Measurements from ENCODE around the gene MAD1L1. TPM values are rescaled to one million over a fixed set of nuclear protein-coding genes. Genes with fewer than 3 reads are reported as not detected.
A peak's percentile ranks its signal among the peaks of the same experiment; 100 is the strongest.

MAD1L1 gene
- total and polyA plus RNA-seq, 2 of the 13 experiments (the other 11 are each of a cell fraction or from before 2014, with no cell fraction given) = 17.4 to 64.7 TPM

- FAIRE-seq (no peak), DNase-seq (ENCODE audit: low spot score) (no peak), ATAC-seq (no peak)
- ChIA-PET CTCF (ENCODE audit: low intra/inter-chr PET ratio, low total read pairs) (no interaction called here), POLR2A (no interaction called here)
- no peak for TF ChIP-seq ZNF329 (CRISPR knock-in tag; IDR thresholded peaks at IDR 0.05; ENCODE audit: low read depth)
- TF ChIP-seq THAP9 (CRISPR knock-in tag; IDR thresholded peaks at IDR 0.05; ENCODE audit: borderline replicate concordance) = peak; percentile 87
- Histone ChIP-seq H3K4me2 (ENCODE audit: low read depth, low read length) (no peak overlapping the region), H2AFZ (ENCODE audit: low read length) (no peak overlapping the region), H3K79me2 (ENCODE audit: insufficient read depth, low read length) (no peaks in the 10 kb centered on the region), H3K9me3 (ENCODE audit: low read length) (no peaks in the 10 kb centered on the region), H4K20me1 (ENCODE audit: insufficient read depth, low read length) (no peaks in the 10 kb centered on the region), H3K4me3 (replicated peaks in 1 of 3; ENCODE audit: insufficient read depth in 1 of 3, low read depth in 2 of 3, low read length in 3 of 3) (no peak overlapping the region), H3K9ac (ENCODE audit: insufficient read depth, low read depth, low read length) (no peak overlapping the region), H3K4me1 (ENCODE audit: insufficient read depth, low read length) (no peaks in the 10 kb centered on the region), H3K36me3 (replicated peaks in 1 of 2; ENCODE audit: control insufficient read depth in 1 of 2, insufficient read depth in 2 of 2, low read length in 2 of 2) (peaks cover 17 to 45% of the 10 kb centered on the region in 2 experiments; a peak in 4 of 5 replicates), H3K27me3 (ENCODE audit: control insufficient read depth in 1 of 2, insufficient read depth in 2 of 2, low read length in 2 of 2) (no peaks in the 10 kb centered on the region), H3K27ac (ENCODE audit: extremely low read length, insufficient read depth, low read length) (no peak overlapping the region)
- in situ Hi-C loops (cut with HindIII; ENCODE audit: extremely low pct_ligation_motif_present, low pct_unique_long_range_greater_than_20kb) = no loop called here
- WGBS (ENCODE audit: low lambda C conversion rate) = 98% methylated on average over 23 of the region's 29 CpGs
- BruUV-seq (replicated peaks) = no TSS peak
- intact Hi-C loops (cut with micrococcal nuclease; ENCODE audit: unreplicated experiment) = no loop called here
Observed at GRCh38 chr7:2129323-2130095, 103.2 kb downstream of the MAD1L1 start.

GRCh38 chr7:2128601-2129322, 104.0 kb downstream of the MAD1L1 start:
- H3K4me1 ChIP-seq (ENCODE audit: insufficient read depth, low read length) = no peaks in the 10 kb centered on the region
- H3K9ac ChIP-seq (ENCODE audit: insufficient read depth, low read depth, low read length) = no peak overlapping the region
- no peak overlapping the region for H3K4me2 ChIP-seq (ENCODE audit: low read depth, low read length)
- in situ Hi-C loops (cut with HindIII; ENCODE audit: extremely low pct_ligation_motif_present, low pct_unique_long_range_greater_than_20kb) (no loop called here), intact Hi-C loops (cut with micrococcal nuclease; ENCODE audit: unreplicated experiment) (no loop called here)
- FAIRE-seq = no peak
- 93% methylated on average over 10 of the region's 20 CpGs for WGBS (ENCODE audit: low lambda C conversion rate)
- POLR2A ChIA-PET = no interaction called here
- H3K27me3 ChIP-seq (ENCODE audit: control insufficient read depth in 1 of 2, insufficient read depth in 2 of 2, low read length in 2 of 2) = no peaks in the 10 kb centered on the region
- CTCF ChIA-PET (ENCODE audit: low intra/inter-chr PET ratio, low total read pairs) = no interaction called here
- ATAC-seq = no peak
- H2AFZ ChIP-seq (ENCODE audit: low read length) = no peak overlapping the region
- no peak overlapping the region for H3K4me3 ChIP-seq (replicated peaks in 1 of 3; ENCODE audit: insufficient read depth in 1 of 3, low read depth in 2 of 3, low read length in 3 of 3)
- no peak overlapping the region for H3K27ac ChIP-seq (ENCODE audit: extremely low read length, insufficient read depth, low read length)
- no peaks in the 10 kb centered on the region for H4K20me1 ChIP-seq (ENCODE audit: insufficient read depth, low read length)
- peaks cover 16 to 44% of the 10 kb centered on the region in 2 experiments; a peak in 4 of 5 replicates for H3K36me3 ChIP-seq (replicated peaks in 1 of 2; ENCODE audit: control insufficient read depth in 1 of 2, insufficient read depth in 2 of 2, low read length in 2 of 2)
- H3K79me2 ChIP-seq (ENCODE audit: insufficient read depth, low read length) = no peaks in the 10 kb centered on the region
- H3K9me3 ChIP-seq (ENCODE audit: low read length) = no peaks in the 10 kb centered on the region
- no peak for DNase-seq (ENCODE audit: low spot score)
- no TSS peak for BruUV-seq (replicated peaks)
- TF ChIP-seq KAT8 (CRISPR knock-in tag; IDR thresholded peaks at IDR 0.05) (no peak), ZNF3 (CRISPR knock-in tag; IDR thresholded peaks at IDR 0.05) (no peak), TFDP1 (CRISPR knock-in tag; IDR thresholded peaks at IDR 0.05; ENCODE audit: borderline replicate concordance) (no peak), PRPF4 (IDR thresholded peaks at IDR 0.05; ENCODE audit: low read depth, low read length, poor library complexity, severe bottlenecking) (no peak), KDM4B (CRISPR knock-in tag; IDR thresholded peaks at IDR 0.05) (no peak), ZFP82 (CRISPR knock-in tag; IDR thresholded peaks at IDR 0.05; ENCODE audit: borderline replicate concordance) (no peak), PAF1 (CRISPR knock-in tag; IDR thresholded peaks at IDR 0.05) (no peak), ZKSCAN5 (CRISPR knock-in tag; IDR thresholded peaks at IDR 0.05) (no peak)

All from HepG2 (cell line).